ENCODE measurements around the gene SESN1.

GRCh38 chr6:108985301-108985700, 109.3 kb downstream of the SESN1 start:
- no peak for TF ChIP-seq CTCF (IDR thresholded peaks at IDR 0.05; ENCODE audit: insufficient read depth, low read depth, low read length)
- no peak for TF ChIP-seq EZH2 (IDR thresholded peaks at IDR 0.05; ENCODE audit: insufficient read depth, low read length)

All from astrocyte (in vitro differentiated cells and primary cell).